Gastroesophageal sphincter (tissue), 4 donors: ENCODE data around the gene TPD52L1. TPM values are rescaled to one million over a fixed set of nuclear protein-coding genes. Genes with fewer than 3 reads are reported as not detected.

Source experiments
- ATAC-seq: fragments of 150-250 bp; one replicate; pipeline ENCODE4 v1.9.1; 2016; ENCODE audit warnings: mild to moderate bottlenecking, moderate library complexity
- H3K27ac ChIP-seq, 4 donors: fragments of 200-600 bp; sonication (generic) in 3 of 4; 1 replicate in 3 of 4; 2 replicates in 1 of 4; pipeline ENCODE4 v1.5.1; 2016 to 2019
- H3K27me3 ChIP-seq: fragments of 200-600 bp; sonication (generic); one replicate; pipeline ENCODE4 v1.5.1; 2019
- H3K36me3 ChIP-seq, 2 donors: fragments of 200-600 bp; sonication (generic); one replicate each; pipeline ENCODE4 v1.5.1; 2019; ENCODE audit warnings: control low read depth in 1 of 2
- H3K4me1 ChIP-seq, 3 donors: fragments of 200-600 bp; sonication (generic); 1 replicate in 2 of 3; 2 replicates in 1 of 3; pipeline ENCODE4 v1.5.1; 2016 to 2019; ENCODE audit warnings: control low read depth in 2 of 3
- H3K4me3 ChIP-seq, 2 donors: fragments of 200-600 bp; sonication (generic); one replicate each; pipeline ENCODE4 v1.5.1; 2019; ENCODE audit warnings: mild to moderate bottlenecking in 1 of 2, moderate library complexity in 1 of 2
- H3K9me3 ChIP-seq, 3 donors: fragments of 200-600 bp; sonication (generic); one replicate each; pipeline ENCODE4 v1.5.1; 2017 to 2019; ENCODE audit warnings: control low read depth in 2 of 3
- EP300 ChIP-seq: sonication (generic); formaldehyde crosslinking; IDR thresholded peaks from one replicate; pipeline ENCODE4 v1.6.1; 2017; ENCODE audit warnings: antibody characterized with exemption, mild to moderate bottlenecking
- POLR2A ChIP-seq, 2 donors: fragments of 450-650 bp; IDR thresholded peaks; one replicate each; pipeline ENCODE4 v1.6.1; 2017; ENCODE audit warnings: antibody characterized with exemption in 2 of 2, mild to moderate bottlenecking in 2 of 2, moderate library complexity in 1 of 2
- POLR2AphosphoS5 ChIP-seq: sonication (generic); formaldehyde crosslinking; IDR thresholded peaks from one replicate; pipeline ENCODE4 v1.6.1; 2017; ENCODE audit warnings: antibody characterized with exemption
- WGBS, 2 donors: methylation state at CpG; one replicate each; pipeline ENCODE4 v1.1.5; 2018; ENCODE audit warnings: low coverage in 1 of 2; 5-methylcytosine and 5-hydroxymethylcytosine counted together
- total RNA-seq, 4 donors: library from RNA; depleted of rRNA; stranded (reverse); fragments of >200 nt; gene quantifications; one replicate each; pipeline ENCODE4 v1.1.0, GENCODE V29; 2016
- TF ChIP-seq, protein P1 (sequence below), 4 experiments: fragments of 200-600 bp in 2 of 4; fragments of 450-650 bp in 2 of 4; sonication (generic) in 1 of 4; IDR thresholded peaks; one replicate each; pipeline ENCODE4 v1.5.1; 2017 to 2019; ENCODE audit warnings: antibody characterized with exemption in 4 of 4, mild to moderate bottlenecking in 2 of 4, moderate library complexity in 2 of 4

Gene TPD52L1
- total RNA-seq, 4 donors from 2014 or later, result 11.2 to 59.7 (median 20.2) TPM

DNA sequence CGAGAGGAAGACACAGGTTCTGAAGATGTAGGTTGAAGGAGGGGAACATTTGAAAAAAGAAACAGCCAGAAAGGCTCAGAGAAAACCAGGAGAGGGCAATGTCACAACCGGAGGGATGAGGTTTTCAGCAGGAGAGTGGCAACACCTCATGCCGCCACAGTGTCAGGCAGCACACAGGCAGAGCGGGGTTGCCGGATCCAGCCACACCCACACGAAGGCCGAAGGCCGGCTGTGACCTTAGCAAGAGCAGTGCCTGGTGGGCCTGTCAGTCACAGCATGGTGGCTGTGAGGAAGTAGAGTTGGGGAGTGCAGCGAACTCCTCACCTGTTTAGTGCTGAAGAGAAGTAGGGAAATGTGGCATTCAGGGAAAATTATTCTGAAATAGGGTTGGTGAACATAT, 134.1 kb downstream of the TPD52L1 start:
- ATAC-seq, result no peak

DNA sequence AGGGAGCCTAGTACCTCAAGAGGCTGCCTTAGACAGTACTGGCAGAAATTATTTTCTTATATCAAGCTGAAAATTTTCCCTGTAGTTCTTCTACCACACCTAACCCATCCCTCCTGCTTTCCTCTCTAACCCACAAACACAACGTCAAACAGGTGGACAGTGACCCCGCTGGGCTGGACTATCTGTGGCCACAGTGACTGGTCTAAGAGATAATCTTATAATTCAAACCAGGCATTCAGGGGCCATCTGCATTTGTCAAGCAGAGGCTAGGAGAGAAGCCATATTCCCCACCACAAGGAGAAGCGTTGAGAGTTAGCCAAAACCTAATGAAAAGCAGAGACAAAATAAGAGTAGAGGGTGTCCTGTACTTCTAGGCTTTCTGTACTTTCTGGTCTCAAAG, 140.0 kb downstream of the TPD52L1 start:
- no peak overlapping the region for H3K4me3 ChIP-seq
- TF ChIP-seq POLR2AphosphoS5 (no peak), POLR2A (IDR thresholded peaks at IDR 0.05) (no peak), EP300 (no peak)
- TF ChIP-seq, protein P1, sequence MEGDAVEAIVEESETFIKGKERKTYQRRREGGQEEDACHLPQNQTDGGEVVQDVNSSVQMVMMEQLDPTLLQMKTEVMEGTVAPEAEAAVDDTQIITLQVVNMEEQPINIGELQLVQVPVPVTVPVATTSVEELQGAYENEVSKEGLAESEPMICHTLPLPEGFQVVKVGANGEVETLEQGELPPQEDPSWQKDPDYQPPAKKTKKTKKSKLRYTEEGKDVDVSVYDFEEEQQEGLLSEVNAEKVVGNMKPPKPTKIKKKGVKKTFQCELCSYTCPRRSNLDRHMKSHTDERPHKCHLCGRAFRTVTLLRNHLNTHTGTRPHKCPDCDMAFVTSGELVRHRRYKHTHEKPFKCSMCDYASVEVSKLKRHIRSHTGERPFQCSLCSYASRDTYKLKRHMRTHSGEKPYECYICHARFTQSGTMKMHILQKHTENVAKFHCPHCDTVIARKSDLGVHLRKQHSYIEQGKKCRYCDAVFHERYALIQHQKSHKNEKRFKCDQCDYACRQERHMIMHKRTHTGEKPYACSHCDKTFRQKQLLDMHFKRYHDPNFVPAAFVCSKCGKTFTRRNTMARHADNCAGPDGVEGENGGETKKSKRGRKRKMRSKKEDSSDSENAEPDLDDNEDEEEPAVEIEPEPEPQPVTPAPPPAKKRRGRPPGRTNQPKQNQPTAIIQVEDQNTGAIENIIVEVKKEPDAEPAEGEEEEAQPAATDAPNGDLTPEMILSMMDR (IDR thresholded peaks at IDR 0.05), result no peak
- no peaks in the 10 kb centered on the region for H3K27me3 ChIP-seq
- WGBS, 2 donors, result 96 to 100% methylated on average over 2 of the region's 3 CpGs
- ATAC-seq, result no peak
- no peak overlapping the region for H3K27ac ChIP-seq
- peaks cover 0 to 65% of the 10 kb centered on the region in 2 donors for H3K36me3 ChIP-seq
- no peaks in the 10 kb centered on the region for H3K9me3 ChIP-seq
- peaks cover 0 to 19% (median 5%) of the 10 kb centered on the region in 3 donors for H3K4me1 ChIP-seq

More for the DNA sequence above, 134.1 kb downstream of the TPD52L1 start:
- H3K4me3 ChIP-seq, result no peak overlapping the region
- H3K9me3 ChIP-seq, result peaks cover 0 to 7% (median 0%) of the 10 kb centered on the region in 3 donors
- H3K27ac ChIP-seq, result no peak overlapping the region
- no peak for TF ChIP-seq POLR2A (IDR thresholded peaks at IDR 0.05)
- no peak for TF ChIP-seq EP300
- TF ChIP-seq, protein P1 (IDR thresholded peaks at IDR 0.05), result no peak
- no peak for TF ChIP-seq POLR2AphosphoS5
- 76 to 90% methylated on average over 6 to 8 of the region's 9 CpGs for WGBS, 2 donors
- H3K4me1 ChIP-seq, result no peaks in the 10 kb centered on the region
- peaks cover 0 to 79% of the 10 kb centered on the region in 2 donors for H3K36me3 ChIP-seq
- H3K27me3 ChIP-seq, result no peaks in the 10 kb centered on the region

DNA sequence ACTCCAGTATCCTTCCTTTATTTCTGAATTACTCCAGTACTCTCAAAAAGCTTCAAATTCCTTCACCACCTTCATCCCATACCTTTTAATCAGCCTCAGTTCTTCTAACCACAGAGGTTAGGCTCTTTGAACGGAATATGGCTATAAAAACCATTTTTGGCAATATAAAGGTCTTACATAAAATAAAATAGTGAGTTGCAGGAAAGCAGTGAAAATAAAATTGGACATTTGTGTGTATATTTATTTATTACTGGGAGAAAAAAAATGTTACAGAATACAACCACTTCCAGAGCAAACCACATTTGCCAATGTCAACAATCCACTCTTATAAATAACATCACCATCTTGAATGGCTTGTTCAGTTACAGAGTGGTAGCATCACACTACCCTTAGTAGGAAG, 140.5 kb downstream of the TPD52L1 start:
- WGBS, 2 donors, result 91 to 100% methylated on average over 1 of the region's 1 CpG
- TF ChIP-seq POLR2A (IDR thresholded peaks at IDR 0.05) (no peak), EP300 (no peak), POLR2AphosphoS5 (no peak)
- TF ChIP-seq, protein P1 (IDR thresholded peaks at IDR 0.05), result no peak

DNA sequence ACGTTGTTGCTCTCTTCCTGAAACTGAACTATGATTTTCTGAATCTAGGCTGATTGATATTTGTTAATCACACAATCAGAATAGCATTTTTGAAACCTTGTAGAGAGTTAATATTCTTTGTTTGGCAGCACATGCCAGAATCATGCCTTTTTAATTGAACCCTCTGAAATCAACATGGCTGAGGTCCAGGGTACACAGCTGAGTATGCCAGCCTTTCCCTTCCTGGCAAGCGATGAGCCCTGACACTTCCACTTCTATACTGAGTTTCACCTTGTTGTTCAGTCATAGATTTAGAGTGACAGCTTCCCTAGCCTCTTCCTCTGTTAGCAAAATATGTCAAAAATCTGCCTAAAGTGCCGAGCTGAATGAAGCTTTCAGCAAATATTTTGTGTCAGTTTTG, 141.4 kb downstream of the TPD52L1 start:
- Histone ChIP-seq H3K27ac (no peak overlapping the region), H3K27me3 (no peaks in the 10 kb centered on the region), H3K36me3 (peaks cover 0 to 72% of the 10 kb centered on the region in 2 donors), H3K9me3 (no peaks in the 10 kb centered on the region), H3K4me1 (peaks cover 4 to 25% (median 5%) of the 10 kb centered on the region in 3 donors), H3K4me3 (no peak overlapping the region)
- no peak for ATAC-seq
- 56 to 78% methylated on average over 3 of the region's 3 CpGs for WGBS, 2 donors
- no peak for TF ChIP-seq POLR2AphosphoS5
- TF ChIP-seq, protein P1 (IDR thresholded peaks at IDR 0.05), result no peak
- no peak for TF ChIP-seq POLR2A (IDR thresholded peaks at IDR 0.05)
- no peak for TF ChIP-seq EP300

More for the DNA sequence above, 140.5 kb downstream of the TPD52L1 start:
- peaks cover 0 to 19% (median 5%) of the 10 kb centered on the region in 3 donors for H3K4me1 ChIP-seq
- H3K27me3 ChIP-seq, result no peaks in the 10 kb centered on the region
- no peak overlapping the region for H3K27ac ChIP-seq
- H3K4me3 ChIP-seq, result no peak overlapping the region
- H3K9me3 ChIP-seq, result no peaks in the 10 kb centered on the region
- no peak for ATAC-seq
- peaks cover 0 to 69% of the 10 kb centered on the region in 2 donors for H3K36me3 ChIP-seq

DNA sequence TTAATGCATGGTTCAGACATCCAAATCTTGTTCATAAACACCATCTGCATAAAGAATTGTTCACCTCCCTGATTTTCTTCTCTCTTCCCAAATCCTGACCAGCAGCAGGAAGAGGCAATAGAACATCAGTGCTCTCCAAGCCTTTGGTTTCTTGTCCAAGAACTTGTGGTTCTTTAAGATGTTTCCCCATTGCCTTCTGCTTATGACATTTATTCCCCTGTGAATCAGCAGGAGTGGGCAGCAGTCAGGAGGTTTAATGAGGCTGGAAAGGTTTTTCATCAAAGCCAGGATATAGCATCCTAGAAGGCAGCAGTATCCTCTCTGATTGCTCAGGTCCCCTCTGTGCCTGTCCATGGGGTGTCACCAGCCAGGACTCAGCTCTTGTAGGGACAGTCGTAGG, 142.9 kb downstream of the TPD52L1 start:
- Histone ChIP-seq H3K27ac (no peak overlapping the region), H3K27me3 (no peaks in the 10 kb centered on the region), H3K4me1 (peaks cover 8 to 37% (median 11%) of the 10 kb centered on the region in 3 donors), H3K9me3 (no peaks in the 10 kb centered on the region), H3K4me3 (no peak overlapping the region), H3K36me3 (peaks cover 0 to 62% of the 10 kb centered on the region in 2 donors)
- no peak for ATAC-seq
- TF ChIP-seq EP300, result no peak
- TF ChIP-seq, protein P1 (IDR thresholded peaks at IDR 0.05), result no peak
- TF ChIP-seq POLR2A (IDR thresholded peaks at IDR 0.05), result no peak
- TF ChIP-seq POLR2AphosphoS5, result no peak
- WGBS, 2 donors, result 100% methylated on average over 1 of the region's 1 CpG; no CpG with 5 or more reads in 1 of the 2 donors
